Measurements from ENCODE around the gene LRIG2.

Gene LRIG2

DNA sequence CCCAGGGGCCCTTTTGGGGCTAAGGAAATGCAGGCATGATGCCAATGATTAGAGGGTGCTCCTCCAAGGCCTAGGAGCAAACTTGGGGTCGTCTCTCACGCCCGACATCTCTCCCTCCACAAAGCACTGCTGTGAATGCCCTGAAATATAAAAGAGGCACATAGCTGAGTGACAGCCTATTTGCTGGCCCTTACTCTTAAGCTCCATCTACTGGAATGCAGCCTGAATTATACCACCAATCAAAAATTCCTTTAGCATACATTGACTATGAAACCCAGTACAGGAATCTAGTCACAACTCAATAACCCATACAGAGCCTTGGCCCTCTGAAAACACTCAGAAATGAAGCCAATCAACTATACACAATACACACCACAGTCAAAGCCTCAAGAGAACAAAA lies 105.5 kb downstream of the LRIG2 start:
- no peak for DNase-seq

Data from NCI-H526 treated with DMSO at 0.1 percent for 48 hours (cell line).